GM18907 (cell line): ENCODE measurements around the gene CDH23.
A peak's percentile ranks its signal among the peaks of the same experiment; 100 is the strongest.

Experiments
- ATAC-seq: cut with Tn5 transposase; IDR thresholded peaks from one replicate; pipeline ENCODE4 v1.9.1; 2021; ENCODE audit warnings: mild to moderate bottlenecking, moderate library complexity; ENCODE audit not compliant: unreplicated experiment

The CDH23 gene

GRCh38 chr10:71368643-71369042 is 28.1 kb upstream of the CDH23 start:
- no peak for ATAC-seq

GRCh38 chr10:71369602-71370001 is 27.1 kb upstream of the CDH23 start:
- ATAC-seq: no peak

GRCh38 chr10:71370031-71370430 is 26.7 kb upstream of the CDH23 start:
- no peak for ATAC-seq

DNA sequence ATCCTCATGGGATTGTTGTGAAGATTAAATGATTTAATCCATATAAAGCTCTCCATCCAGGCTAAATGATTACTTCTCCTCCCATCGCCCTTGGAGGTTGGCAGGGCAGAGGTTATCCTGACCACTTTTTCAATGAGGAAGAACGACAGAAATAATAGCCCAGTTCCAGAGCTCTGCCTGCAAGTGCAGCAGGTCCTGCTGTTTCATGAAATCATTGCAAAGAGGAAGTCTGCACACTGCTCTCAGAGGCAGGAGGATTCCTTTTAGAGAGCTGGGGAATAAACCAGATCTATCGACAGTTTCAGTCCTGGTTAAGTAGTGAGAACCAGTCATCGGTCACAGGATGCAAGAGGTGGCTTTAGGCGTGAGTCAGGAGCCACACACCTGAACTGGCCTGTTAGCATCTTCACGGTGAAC is 25.0 kb upstream of the CDH23 start:
- peak; percentile 60 for ATAC-seq

DNA sequence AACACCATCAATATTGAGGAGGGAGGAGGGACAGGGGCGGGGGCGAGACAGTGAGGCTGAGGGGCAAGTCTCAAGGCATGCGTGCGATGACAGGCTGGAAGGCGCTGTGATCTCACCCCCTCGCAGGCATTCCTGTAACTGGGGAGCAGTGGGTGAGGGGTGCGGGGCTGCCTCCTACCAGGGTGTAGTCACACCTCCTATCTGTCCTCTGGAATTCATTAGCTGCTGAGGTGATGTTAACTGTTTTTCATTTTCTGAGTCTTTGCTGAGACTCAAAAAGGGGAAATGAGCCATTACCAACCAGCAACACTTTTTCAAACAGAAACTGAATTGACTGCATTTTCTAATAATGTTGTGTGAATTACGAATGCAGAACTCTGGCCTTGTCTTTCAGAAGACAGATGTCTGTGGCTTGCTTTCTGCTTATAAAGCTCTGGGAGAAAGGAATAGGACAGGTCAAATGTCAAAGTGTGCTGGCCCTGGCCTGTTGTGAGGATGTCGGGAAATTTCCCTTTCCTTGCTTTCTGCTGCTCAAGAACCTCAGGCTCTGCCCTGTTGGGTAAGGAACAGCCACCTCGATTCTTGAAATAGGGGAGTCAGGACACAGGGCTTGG is 23.7 kb upstream of the CDH23 start:
- ATAC-seq: peak; percentile 53

- ATAC-seq: no peak
Measured at GRCh38 chr10:71374481-71375233, 22.1 kb upstream of the CDH23 start.

GRCh38 chr10:71375952-71376351 is 20.8 kb upstream of the CDH23 start:
- ATAC-seq: no peak

GRCh38 chr10:71378336-71379117 is 18.2 kb upstream of the CDH23 start:
- no peak for ATAC-seq

DNA sequence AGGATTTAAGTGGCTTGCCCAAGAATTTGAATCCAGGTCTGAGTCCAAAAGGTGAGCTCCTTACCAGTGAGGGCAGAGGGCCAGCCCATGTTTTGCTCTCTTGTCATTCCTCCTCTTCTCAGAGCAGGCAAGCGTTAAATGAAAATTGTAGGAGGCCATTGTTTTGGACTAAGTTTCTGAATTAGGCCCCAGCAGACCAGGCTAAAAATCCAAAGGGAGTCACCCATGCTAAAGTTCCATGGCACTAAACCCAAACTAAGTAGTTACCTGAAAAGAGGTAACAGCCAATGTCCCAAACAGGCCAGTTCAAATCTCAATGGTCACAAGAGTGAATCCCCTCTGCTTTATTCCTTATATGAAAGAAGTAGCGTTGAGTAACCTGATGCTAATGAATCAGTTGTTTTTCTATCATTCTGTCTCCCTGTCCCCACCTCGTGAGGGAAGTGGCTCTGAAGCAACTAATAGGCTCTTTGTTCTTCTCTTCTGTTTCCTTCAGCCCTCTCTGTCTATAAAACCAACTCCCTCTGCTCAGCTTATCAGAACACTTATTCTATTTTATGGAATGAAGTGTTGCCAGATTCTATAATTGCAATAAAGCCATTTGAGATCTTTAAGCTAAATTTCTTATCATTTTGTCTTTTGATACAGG is 17.5 kb upstream of the CDH23 start:
- no peak for ATAC-seq

GRCh38 chr10:71380841-71381240 is 15.9 kb upstream of the CDH23 start:
- ATAC-seq: no peak

- no peak for ATAC-seq
Measured at GRCh38 chr10:71381611-71382010, 15.1 kb upstream of the CDH23 start.

DNA sequence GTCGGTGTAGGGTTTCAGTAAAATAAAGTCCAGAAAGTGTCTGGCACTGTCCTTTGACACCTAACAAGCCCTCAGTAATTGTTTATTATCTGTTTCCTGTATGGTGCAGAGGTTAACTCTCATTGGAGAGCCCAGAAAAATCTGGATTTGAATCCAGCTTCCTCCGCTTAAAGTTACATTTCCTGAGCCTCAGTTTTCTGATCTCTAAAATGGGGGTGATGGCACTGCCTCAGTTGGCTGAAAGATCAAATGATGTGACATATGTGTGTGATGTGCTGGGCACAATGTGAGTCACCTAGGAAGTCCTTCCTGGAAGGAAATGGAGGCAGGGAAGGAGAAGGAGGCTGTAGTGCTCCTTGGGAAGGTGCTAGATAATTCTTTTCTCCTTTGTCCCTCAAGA is 14.7 kb upstream of the CDH23 start:
- no peak for ATAC-seq

- no peak for ATAC-seq
Measured at GRCh38 chr10:71382757-71383156, 14.0 kb upstream of the CDH23 start.

DNA sequence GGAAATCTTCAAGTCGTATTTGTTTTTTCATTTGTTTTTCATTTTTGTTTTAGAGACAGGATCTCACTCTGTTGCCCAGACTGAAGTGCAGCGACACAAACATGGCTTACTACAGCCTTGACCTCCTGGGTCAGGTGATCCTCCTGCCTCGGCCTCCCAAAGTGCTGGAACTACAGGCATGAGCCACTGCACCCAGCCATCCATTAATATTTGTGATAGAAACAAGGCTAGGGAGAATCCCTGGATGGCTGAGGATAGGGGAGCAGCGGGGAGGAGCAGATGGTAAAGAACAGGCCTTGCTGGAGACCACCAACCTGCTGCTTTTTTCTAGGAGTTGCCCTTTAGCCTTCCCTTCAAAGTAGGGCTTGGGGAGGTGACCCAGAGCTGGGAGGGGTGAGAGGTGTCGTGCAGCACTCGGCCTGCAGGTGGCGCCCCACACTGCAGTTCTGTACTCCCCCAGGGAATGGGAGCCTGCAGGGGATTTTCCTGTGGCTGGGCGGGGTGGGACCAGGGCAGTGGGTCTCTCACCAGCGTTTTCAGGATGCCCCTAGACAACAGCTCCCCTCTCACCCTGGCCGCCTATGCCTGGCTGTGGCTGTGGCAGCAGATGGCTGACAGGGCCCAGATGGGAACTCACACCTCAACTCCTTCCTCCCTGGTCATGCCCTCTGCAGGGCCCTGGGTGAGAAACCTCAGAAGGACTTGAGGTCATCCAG is 12.6 kb upstream of the CDH23 start:
- ATAC-seq: no peak

GRCh38 chr10:71388171-71388570 is 8.5 kb upstream of the CDH23 start:
- no peak for ATAC-seq

GRCh38 chr10:71388583-71389310 is 8.0 kb upstream of the CDH23 start:
- no peak for ATAC-seq

- no peak for ATAC-seq
Measured at GRCh38 chr10:71389768-71390460, 6.8 kb upstream of the CDH23 start.

DNA sequence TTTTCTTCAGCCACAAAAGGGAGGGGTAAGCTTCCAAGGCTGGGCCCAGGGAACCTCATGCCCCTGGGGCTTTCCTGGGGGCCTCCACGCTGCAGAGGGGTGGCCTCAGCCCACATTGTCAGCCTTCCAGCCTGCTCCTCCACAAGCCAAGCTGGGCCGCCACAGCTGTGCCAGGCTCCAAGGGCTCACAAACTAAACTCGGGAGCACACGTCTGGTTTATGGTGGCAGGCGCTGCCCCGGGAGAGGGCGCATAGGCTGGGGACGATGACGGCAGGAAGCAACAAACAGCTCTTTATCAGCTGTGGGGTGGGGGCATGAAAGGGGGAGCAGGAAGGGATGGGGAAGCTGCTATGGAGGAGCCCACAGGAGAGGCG is 6.3 kb upstream of the CDH23 start:
- no peak for ATAC-seq

- ATAC-seq: no peak
Measured at GRCh38 chr10:71390921-71391690, 5.6 kb upstream of the CDH23 start.
